Measurements from ENCODE around the gene FAM237B.

DNA sequence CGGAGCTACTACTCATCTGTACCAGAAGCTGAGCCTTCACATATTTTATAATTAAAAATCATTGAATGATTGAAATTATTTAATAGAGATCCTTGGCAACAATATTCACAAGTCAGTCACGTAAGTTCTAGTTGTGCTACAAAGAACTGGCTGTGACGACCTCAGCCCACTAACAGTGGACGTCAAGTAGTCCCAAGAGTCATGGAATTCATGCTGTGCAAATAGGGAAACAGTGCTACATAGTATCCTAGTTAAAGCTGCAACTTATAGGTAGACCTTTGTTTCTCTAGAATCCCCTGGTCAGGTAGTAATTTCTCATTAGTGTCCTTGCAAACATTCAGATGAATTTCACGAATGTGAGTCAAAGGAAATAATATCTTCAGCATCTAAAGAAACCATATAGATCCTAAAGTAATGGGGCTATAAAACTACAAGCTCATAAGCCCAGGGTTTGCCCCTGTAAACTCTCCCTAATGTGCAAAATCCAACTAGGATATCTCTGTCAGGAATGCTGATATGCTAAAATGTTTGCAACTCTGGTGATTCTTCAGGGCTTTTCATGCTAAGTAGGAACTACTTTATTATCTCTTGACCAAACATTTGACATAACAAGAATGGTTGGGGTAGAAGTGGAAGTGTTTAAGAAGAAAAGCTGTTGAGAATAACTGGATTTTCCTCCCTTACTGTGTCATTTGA lies 44.9 kb downstream of the FAM237B start:
- no peak for TF ChIP-seq CTCF (IDR thresholded peaks at IDR 0.05; ENCODE audit: low read length)
- TF ChIP-seq EZH2 (IDR thresholded peaks at IDR 0.05; ENCODE audit: borderline replicate concordance, low read length), result no peak

All from OCI-LY1 (cell line).